ENCODE measurements around the gene RUBCN.

- TF ChIP-seq CTCF (IDR thresholded peaks at IDR 0.05) (no peak), POLR2A (IDR thresholded peaks at IDR 0.05) (no peak)
These were observed 42.5 kb downstream of the RUBCN start for GRCh38 chr3:197694251-197694650.

Data from heart left ventricle (tissue), 13 donors.